ENCODE data around the gene LRRC56. TPM values are rescaled to one million over a fixed set of nuclear protein-coding genes. Genes with fewer than 3 reads are reported as not detected.

LRRC56 gene
- total and polyA plus RNA-seq, 2 of the 13 experiments (the other 11 are each of a cell fraction or from before 2014, with no cell fraction given): 0.11 to 0.29 TPM

- H3K9ac ChIP-seq (ENCODE audit: insufficient read depth, low read depth, low read length): no peak overlapping the region
- DNase-seq (ENCODE audit: low spot score): no peak
- no peak for FAIRE-seq
- TF ChIP-seq ZNF629 (CRISPR knock-in tag; conservative IDR thresholded peaks at IDR 0.05) (no peak), AGO1 (IDR thresholded peaks at IDR 0.05; ENCODE audit: low read depth, low read length, poor library complexity, severe bottlenecking) (peak; percentile 3)
- in situ Hi-C loops (cut with HindIII; ENCODE audit: extremely low pct_ligation_motif_present, low pct_unique_long_range_greater_than_20kb) (no loop called here), intact Hi-C loops (cut with micrococcal nuclease; ENCODE audit: unreplicated experiment) (no loop called here)
- CTCF ChIA-PET (ENCODE audit: low intra/inter-chr PET ratio, low total read pairs): no interaction called here
- peaks cover 18% of the 10 kb centered on the region for H3K4me1 ChIP-seq (ENCODE audit: insufficient read depth, low read length)
- H3K27me3 ChIP-seq (ENCODE audit: control insufficient read depth in 1 of 2, insufficient read depth in 2 of 2, low read length in 2 of 2): no peaks in the 10 kb centered on the region
- H4K20me1 ChIP-seq (ENCODE audit: insufficient read depth, low read length): no peaks in the 10 kb centered on the region; the same call in 1 of the 2 replicates
- H3K4me2 ChIP-seq (ENCODE audit: low read depth, low read length): no peak overlapping the region
- no peak overlapping the region for H3K4me3 ChIP-seq (replicated peaks in 1 of 3; ENCODE audit: insufficient read depth in 1 of 3, low read depth in 2 of 3, low read length in 3 of 3)
- H3K36me3 ChIP-seq (replicated peaks in 1 of 2; ENCODE audit: control insufficient read depth in 1 of 2, insufficient read depth in 2 of 2, low read length in 2 of 2): peaks cover 10 to 19% of the 10 kb centered on the region in 2 experiments; a peak in 4 of 5 replicates
- no peak for ATAC-seq
- H3K9me3 ChIP-seq (ENCODE audit: low read length): no peaks in the 10 kb centered on the region
- H3K79me2 ChIP-seq (ENCODE audit: insufficient read depth, low read length): peaks cover 4% of the 10 kb centered on the region
- WGBS (ENCODE audit: low lambda C conversion rate): 94% methylated on average over 13 of the region's 18 CpGs
- POLR2A ChIA-PET: no interaction called here
- H3K27ac ChIP-seq (ENCODE audit: extremely low read length, insufficient read depth, low read length): no peak overlapping the region
- no TSS peak for BruUV-seq (replicated peaks)
- no peak overlapping the region for H2AFZ ChIP-seq (ENCODE audit: low read length)
Observed at GRCh38 chr11:531919-532526, 5.3 kb upstream of the LRRC56 start.

GRCh38 chr11:532527-532985, 4.8 kb upstream of the LRRC56 start:
- Histone ChIP-seq H3K79me2 (ENCODE audit: insufficient read depth, low read length) (peaks cover 4% of the 10 kb centered on the region), H3K4me1 (ENCODE audit: insufficient read depth, low read length) (peaks cover 20% of the 10 kb centered on the region), H3K27me3 (ENCODE audit: control insufficient read depth in 1 of 2, insufficient read depth in 2 of 2, low read length in 2 of 2) (no peaks in the 10 kb centered on the region), H3K9me3 (ENCODE audit: low read length) (no peaks in the 10 kb centered on the region), H3K4me3 (replicated peaks in 1 of 3; ENCODE audit: insufficient read depth in 1 of 3, low read depth in 2 of 3, low read length in 3 of 3) (no peak overlapping the region), H3K9ac (ENCODE audit: insufficient read depth, low read depth, low read length) (no peak overlapping the region), H2AFZ (ENCODE audit: low read length) (no peak overlapping the region), H3K4me2 (ENCODE audit: low read depth, low read length) (no peak overlapping the region), H3K36me3 (replicated peaks in 1 of 2; ENCODE audit: control insufficient read depth in 1 of 2, insufficient read depth in 2 of 2, low read length in 2 of 2) (peaks cover 10 to 19% of the 10 kb centered on the region in 2 experiments; a peak in 4 of 5 replicates), H4K20me1 (ENCODE audit: insufficient read depth, low read length) (no peaks in the 10 kb centered on the region; the same call in 1 of the 2 replicates), H3K27ac (ENCODE audit: extremely low read length, insufficient read depth, low read length) (no peak overlapping the region)
- ChIA-PET CTCF (ENCODE audit: low intra/inter-chr PET ratio, low total read pairs) (no interaction called here), POLR2A (no interaction called here)
- intact Hi-C loops (cut with micrococcal nuclease; ENCODE audit: unreplicated experiment) (no loop called here), in situ Hi-C loops (cut with HindIII; ENCODE audit: extremely low pct_ligation_motif_present, low pct_unique_long_range_greater_than_20kb) (no loop called here)
- no peak for ATAC-seq
- DNase-seq (ENCODE audit: low spot score): no peak
- no peak for FAIRE-seq
- WGBS (ENCODE audit: low lambda C conversion rate): 97% methylated on average over 11 of the region's 23 CpGs
- no TSS peak for BruUV-seq (replicated peaks)
- TF ChIP-seq AGO2 (optimal IDR thresholded peaks at IDR 0.05; ENCODE audit: low read depth, low read length): peak; percentile 7
- no peak for TF ChIP-seq ZNF431 (CRISPR knock-in tag; IDR thresholded peaks at IDR 0.05; ENCODE audit: borderline replicate concordance, low read depth)
- TF ChIP-seq RBFOX2 (IDR thresholded peaks at IDR 0.05; ENCODE audit: low read depth, low read length): peak; percentile 43; the same call in 1 of the 2 replicates
- peak; percentile 59 for TF ChIP-seq AGO1 (IDR thresholded peaks at IDR 0.05; ENCODE audit: low read depth, low read length, poor library complexity, severe bottlenecking)
